Measurements from ENCODE around the gene SPATA13. TPM values are rescaled to one million over a fixed set of nuclear protein-coding genes. Genes with fewer than 3 reads are reported as not detected.

SPATA13 gene
- total RNA-seq, 1 experiment from 2014 or later, result 4.4 TPM

- no peak for DNase-seq (ENCODE audit: extremely low read depth, low read depth)
Observed at GRCh38 chr13:24218338-24218737, 57.8 kb downstream of the SPATA13 start.

- DNase-seq (ENCODE audit: extremely low read depth, low read depth), result no peak
Observed at GRCh38 chr13:24218977-24219376, 58.5 kb downstream of the SPATA13 start.

GRCh38 chr13:24220086-24220703 is 59.7 kb downstream of the SPATA13 start:
- DNase-seq (ENCODE audit: extremely low read depth, low read depth), result peak; percentile 78

GRCh38 chr13:24221007-24221406 is 60.5 kb downstream of the SPATA13 start:
- DNase-seq (ENCODE audit: extremely low read depth, low read depth), result peak; percentile 62

DNA sequence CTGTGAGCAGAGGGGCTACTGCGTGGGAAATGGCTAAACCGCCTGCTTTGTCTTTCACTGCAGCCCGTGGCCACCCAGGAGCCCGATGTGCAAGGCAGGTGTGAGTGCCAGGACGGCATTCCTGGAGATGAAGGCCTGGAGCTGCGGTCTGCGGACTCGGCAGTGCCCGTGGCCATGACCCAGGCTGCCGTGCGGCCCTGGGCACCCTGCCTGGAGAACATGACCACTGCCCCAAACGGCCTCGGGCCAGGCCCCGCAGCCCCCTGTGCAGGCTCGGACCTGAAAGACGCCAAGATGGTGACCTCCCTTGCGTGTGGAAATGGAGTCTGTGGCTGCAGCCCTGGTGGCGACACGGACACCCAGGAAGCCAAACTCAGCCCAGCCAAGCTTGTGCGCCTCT is 62.2 kb downstream of the SPATA13 start:
- DNase-seq (ENCODE audit: extremely low read depth, low read depth), result no peak

DNA sequence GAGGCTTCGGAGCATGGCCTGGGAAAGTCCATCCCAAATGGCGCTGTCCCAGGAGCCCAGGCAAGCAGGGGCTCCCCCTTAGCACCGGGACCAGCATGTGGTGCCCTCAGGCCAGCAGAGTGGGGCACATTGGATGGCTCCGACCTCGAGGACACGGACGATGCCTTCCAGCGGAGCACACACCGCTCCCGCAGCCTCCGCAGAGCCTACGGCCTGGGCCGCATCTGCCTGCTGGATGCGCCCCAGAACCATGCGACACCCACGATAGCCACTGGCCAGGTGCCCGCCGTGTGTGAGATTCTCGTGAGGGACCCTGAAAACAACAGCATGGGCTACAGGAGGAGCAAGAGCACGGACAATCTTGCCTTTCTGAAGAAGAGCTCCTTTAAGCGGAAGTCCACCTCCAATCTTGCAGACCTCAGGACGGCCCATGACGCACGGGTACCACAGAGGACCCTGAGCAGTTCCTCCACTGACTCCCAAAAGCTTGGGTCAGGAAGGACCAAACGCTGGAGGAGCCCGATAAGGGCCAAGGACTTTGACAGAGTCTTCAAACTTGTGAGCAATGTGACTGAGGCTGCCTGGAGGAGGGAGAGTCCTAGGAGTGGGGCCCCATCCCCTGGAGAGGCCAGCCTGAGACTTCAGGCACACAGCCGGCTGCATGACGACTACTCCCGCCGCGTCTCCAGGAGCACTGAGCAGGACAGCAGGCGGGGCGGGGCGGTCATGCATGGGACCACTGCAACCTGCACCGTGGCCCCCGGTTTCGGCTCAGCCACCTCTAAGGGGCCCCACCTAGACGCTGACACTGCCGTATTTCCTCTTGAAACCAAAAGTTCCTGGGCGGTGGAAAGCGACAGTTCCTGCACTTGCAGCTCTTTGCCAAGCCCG is 63.1 kb downstream of the SPATA13 start:
- DNase-seq (ENCODE audit: extremely low read depth, low read depth), result no peak

DNA sequence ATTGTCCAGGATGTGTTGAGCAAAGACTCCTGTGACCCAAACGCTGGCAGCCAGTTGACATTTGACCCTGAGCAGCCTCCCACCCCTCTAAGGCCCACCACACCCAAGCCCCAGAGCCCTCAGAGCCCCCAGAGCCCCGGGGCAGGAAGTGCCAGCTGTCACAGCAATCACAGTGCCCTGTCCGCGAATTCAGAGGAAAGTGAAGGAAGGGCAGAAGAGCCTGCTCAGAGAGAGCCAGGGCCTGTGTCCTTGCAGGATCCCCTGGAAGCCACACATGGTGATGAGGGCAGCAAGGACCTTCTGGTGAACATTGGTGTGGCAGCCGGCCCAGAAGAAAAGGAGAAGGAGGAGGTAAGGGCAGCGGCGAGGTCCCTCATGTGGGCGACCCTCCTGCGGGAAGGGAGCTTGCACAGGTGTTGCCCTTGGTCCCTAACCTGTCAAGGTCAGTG is 63.7 kb downstream of the SPATA13 start:
- no peak for DNase-seq (ENCODE audit: extremely low read depth, low read depth)

GRCh38 chr13:24225062-24225461 is 64.5 kb downstream of the SPATA13 start:
- DNase-seq (ENCODE audit: extremely low read depth, low read depth), result no peak

GRCh38 chr13:24225930-24226329 is 65.4 kb downstream of the SPATA13 start:
- DNase-seq (ENCODE audit: extremely low read depth, low read depth), result no peak

DNA sequence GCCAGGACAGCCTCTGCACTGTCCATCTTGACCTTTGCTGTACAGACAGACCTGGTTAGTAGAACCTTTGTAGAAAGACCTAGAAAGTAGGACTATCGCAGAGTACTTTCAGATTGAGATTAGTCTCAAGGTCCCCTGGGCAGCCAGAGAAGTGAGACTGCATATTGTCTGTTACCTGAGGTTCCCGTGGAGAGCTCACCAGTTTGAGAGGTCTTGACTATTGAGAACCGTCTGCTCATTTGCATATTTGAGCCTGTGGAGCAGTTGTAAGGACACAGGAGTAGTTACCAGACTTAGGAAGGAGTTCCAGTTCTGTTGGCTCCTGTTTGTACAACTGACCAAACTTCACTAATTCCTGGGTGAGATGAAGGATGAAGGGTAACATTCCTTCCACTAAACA is 66.2 kb downstream of the SPATA13 start:
- DNase-seq (ENCODE audit: extremely low read depth, low read depth), result no peak

GRCh38 chr13:24228852-24229458 is 68.4 kb downstream of the SPATA13 start:
- peak; percentile 39 for DNase-seq (ENCODE audit: extremely low read depth, low read depth)

DNA sequence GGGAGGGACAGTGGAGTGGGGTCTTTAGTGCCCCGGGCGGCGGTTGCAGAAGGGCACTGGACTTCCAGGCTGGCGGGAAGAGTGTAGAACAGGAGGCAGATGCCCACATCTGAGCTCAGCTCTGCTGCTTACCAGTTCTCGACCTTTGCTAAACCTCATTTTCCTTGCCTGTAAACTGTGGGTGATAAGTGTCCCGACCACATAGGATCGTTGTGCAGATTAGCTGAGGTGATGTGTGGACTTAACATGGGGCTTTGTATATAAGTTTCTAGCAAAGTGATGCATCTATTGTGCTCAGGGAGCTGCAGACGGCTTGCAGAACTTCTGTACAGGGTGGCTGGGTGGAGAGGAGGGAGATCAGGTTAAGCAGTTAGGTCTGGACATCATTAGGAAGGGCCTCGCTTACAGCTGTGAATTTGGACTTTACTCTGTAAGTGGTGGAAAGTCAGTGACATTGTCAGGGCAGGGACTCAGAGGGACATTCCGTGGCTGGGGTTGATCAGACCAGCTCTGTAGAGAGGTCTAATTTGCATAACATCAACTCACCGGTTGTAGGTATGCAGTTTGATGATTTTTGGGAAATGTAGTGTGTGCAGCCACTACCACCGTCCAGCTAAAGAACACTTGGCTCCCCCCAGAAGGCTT is 70.0 kb downstream of the SPATA13 start:
- no peak for DNase-seq (ENCODE audit: extremely low read depth, low read depth)

GRCh38 chr13:24231377-24231776 is 70.9 kb downstream of the SPATA13 start:
- DNase-seq (ENCODE audit: extremely low read depth, low read depth), result no peak

- DNase-seq (ENCODE audit: extremely low read depth, low read depth), result no peak
Observed at GRCh38 chr13:24232037-24232436, 71.5 kb downstream of the SPATA13 start.

GRCh38 chr13:24232474-24232873 is 72.0 kb downstream of the SPATA13 start:
- DNase-seq (ENCODE audit: extremely low read depth, low read depth), result no peak

DNA sequence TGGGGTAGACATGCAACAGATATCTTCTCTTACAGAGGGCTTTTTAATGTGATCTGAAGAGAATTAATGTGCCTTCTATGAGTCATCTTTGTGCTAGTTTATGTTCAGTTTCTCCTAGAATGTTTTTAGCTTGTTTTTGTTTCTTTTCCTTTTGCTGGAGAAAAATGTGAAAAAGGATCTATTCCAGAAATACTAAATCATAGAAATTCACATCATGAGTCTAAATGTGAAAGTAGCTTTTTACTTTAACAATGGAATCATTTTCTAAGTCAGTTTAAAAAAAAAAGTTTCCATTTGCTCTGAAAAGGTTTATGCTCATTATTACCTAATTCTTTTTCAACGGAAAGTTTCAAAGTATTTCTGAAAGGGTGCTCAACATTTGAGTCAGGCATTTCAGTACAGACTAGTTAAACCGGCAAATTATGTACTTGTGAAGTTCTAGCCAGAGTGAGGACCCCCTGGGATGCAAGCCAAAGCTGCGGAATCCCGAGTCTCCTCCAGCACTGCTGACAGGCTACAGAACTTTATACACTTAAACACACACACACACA is 72.9 kb downstream of the SPATA13 start:
- DNase-seq (ENCODE audit: extremely low read depth, low read depth), result no peak

DNA sequence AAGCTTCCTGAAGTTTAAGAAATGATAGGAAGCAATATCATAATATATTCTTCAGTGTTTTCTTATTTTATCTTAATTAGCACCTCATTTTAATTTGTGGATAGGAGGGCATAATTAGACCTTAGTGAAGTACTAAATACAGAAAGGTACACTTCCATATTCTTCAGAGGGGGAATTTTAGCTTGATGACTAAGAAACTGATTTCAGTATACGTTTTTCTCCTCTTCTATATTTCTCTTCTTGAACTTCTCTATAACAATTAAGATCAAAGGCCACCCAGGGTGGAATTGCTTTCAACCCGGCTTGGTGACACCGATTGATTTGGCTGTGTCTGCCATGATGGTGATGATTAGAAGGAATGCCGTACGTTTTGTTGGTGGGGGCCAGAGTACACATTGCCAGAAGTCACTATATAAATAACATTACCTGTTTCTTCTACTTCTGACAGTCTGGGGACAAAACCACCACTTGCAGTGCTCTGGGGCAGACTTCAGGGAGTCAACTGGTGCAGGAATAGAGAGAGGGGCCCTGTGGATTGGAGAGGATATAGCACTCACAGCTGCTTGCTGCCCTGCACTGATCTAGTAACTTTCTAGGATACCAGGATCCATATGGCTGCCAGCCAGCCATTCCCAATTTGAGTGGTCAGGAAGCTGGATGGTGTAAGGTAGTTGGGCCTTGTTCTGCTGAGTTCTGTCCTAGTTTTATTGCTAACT is 73.8 kb downstream of the SPATA13 start:
- no peak for DNase-seq (ENCODE audit: extremely low read depth, low read depth)

- no peak for DNase-seq (ENCODE audit: extremely low read depth, low read depth)
Observed at GRCh38 chr13:24237356-24237755, 76.8 kb downstream of the SPATA13 start.

DNA sequence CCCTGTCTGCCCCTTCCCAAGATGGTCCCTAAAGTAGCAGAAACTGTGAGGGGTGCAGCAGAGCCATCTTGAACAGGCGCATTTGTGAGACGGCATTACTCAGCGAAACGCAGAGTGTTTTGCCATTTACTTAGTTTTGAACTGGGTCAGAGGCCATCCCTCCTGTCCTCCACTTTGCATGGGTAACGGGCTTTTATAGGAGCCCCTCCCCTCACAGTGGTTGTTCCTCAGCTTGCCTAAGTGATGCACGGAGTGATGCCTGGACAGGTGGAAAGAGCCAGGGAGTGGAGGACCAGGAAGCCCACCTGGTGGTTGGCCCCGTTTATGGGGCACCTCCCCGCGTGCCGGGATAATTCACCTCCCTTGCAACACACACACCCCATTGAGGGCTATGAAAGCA is 80.8 kb downstream of the SPATA13 start:
- DNase-seq (ENCODE audit: extremely low read depth, low read depth), result no peak

DNA sequence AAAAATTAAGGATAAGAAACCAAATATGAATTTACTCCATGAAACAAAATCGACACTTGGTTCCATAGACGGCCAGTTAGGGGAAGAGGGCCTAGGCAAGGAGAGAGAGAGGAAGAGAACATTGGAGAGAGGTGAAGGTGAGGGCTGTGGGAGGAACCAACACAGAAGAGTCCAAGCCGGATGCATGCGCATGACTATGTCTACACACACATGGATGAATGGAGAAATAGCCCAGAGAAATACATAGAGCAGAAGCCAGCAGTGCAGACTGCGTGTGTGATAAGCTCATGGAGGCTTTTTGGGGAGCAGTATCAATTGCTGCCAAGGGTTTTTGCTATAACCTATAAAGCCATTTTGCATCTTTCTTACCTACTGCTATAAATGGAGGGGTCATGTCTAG is 81.6 kb downstream of the SPATA13 start:
- no peak for DNase-seq (ENCODE audit: extremely low read depth, low read depth)
